BE2C (cell line): ENCODE results near the gene BMF.
A peak's percentile ranks its signal among the peaks of the same experiment; 100 is the strongest.

ENCODE experiments used
- DNase-seq: peaks from one replicate; pipeline ENCODE4 v3.0.0-alpha.2; 2020
- H3K27me3 ChIP-seq: fragments of 250-450 bp; sonication (Bioruptor Pico); 2 replicates; pipeline ENCODE4 v1.5.1; 2020; ENCODE audit warnings: mild to moderate bottlenecking
- H3K36me3 ChIP-seq: fragments of 250-450 bp; sonication (Bioruptor Pico); 2 replicates; pipeline ENCODE4 v1.5.1; 2020; ENCODE audit warnings: mild to moderate bottlenecking
- H3K4me1 ChIP-seq: fragments of 250-450 bp; sonication (Bioruptor Pico); 2 replicates; pipeline ENCODE4 v1.5.1; 2020
- H3K4me3 ChIP-seq: 2 replicates; pipeline ENCODE4 v1.5.1; 2011; ENCODE audit warnings: low read depth, low read length
- H3K9me3 ChIP-seq: fragments of 250-450 bp; sonication (Bioruptor Pico); 2 replicates; pipeline ENCODE4 v1.5.1; 2020
- CTCF ChIP-seq: IDR thresholded peaks from 2 replicates; pipeline ENCODE4 v1.5.1; 2012; ENCODE audit warnings: mild to moderate bottlenecking, low read depth, low read length

The BMF gene

GRCh38 chr15:40060236-40060961 is 48.3 kb downstream of the BMF start:
- H3K4me3 ChIP-seq, result no peak overlapping the region

GRCh38 chr15:40059821-40060220 is 48.9 kb downstream of the BMF start:
- DNase-seq, result no peak
- H3K4me3 ChIP-seq, result no peak overlapping the region
- H3K36me3 ChIP-seq, result no peaks in the 10 kb centered on the region
- H3K27me3 ChIP-seq, result no peaks in the 10 kb centered on the region
- peaks cover 23% of the 10 kb centered on the region for H3K4me1 ChIP-seq
- H3K9me3 ChIP-seq, result no peaks in the 10 kb centered on the region
- no peak for TF ChIP-seq CTCF

More at GRCh38 chr15:40060236-40060961, 48.3 kb downstream of the BMF start:
- no peak for TF ChIP-seq CTCF
- H3K4me1 ChIP-seq, result peaks cover 22% of the 10 kb centered on the region
- no peaks in the 10 kb centered on the region for H3K27me3 ChIP-seq
- DNase-seq, result no peak
- H3K9me3 ChIP-seq, result no peaks in the 10 kb centered on the region
- H3K36me3 ChIP-seq, result no peaks in the 10 kb centered on the region

- no peak for TF ChIP-seq CTCF
- no peaks in the 10 kb centered on the region for H3K27me3 ChIP-seq
- peaks cover 22% of the 10 kb centered on the region for H3K4me1 ChIP-seq
Measured at GRCh38 chr15:40058476-40059140, 50.1 kb downstream of the BMF start.

GRCh38 chr15:40055576-40056293 is 52.9 kb downstream of the BMF start:
- TF ChIP-seq CTCF, result peak; percentile 12; the same call in 1 of the 2 replicates
- Histone ChIP-seq H3K4me1 (peaks cover 22% of the 10 kb centered on the region), H3K4me3 (no peak overlapping the region), H3K9me3 (no peaks in the 10 kb centered on the region), H3K27me3 (no peaks in the 10 kb centered on the region), H3K36me3 (no peaks in the 10 kb centered on the region)
- DNase-seq, result peak; percentile 75

More at GRCh38 chr15:40058476-40059140, 50.1 kb downstream of the BMF start:
- Histone ChIP-seq H3K9me3 (no peaks in the 10 kb centered on the region), H3K4me3 (no peak overlapping the region), H3K36me3 (no peaks in the 10 kb centered on the region)
- DNase-seq, result no peak

GRCh38 chr15:40054855-40055575 is 53.7 kb downstream of the BMF start:
- Histone ChIP-seq H3K4me1 (peaks cover 22% of the 10 kb centered on the region), H3K4me3 (no peak overlapping the region), H3K36me3 (no peaks in the 10 kb centered on the region), H3K27me3 (no peaks in the 10 kb centered on the region), H3K9me3 (no peaks in the 10 kb centered on the region)
- no peak for DNase-seq
- no peak for TF ChIP-seq CTCF
